H9 (cell line): ENCODE data around the gene MTA1. TPM values are rescaled to one million over a fixed set of nuclear protein-coding genes. Genes with fewer than 3 reads are reported as not detected.

Experiments
- DNase-seq: peaks from one replicate; pipeline ENCODE4 v3.0.0-alpha.2; 2017
- H2AFZ ChIP-seq: one replicate; pipeline ENCODE4 v1.6.1; 2013; ENCODE audit warnings: mild to moderate bottlenecking, low read length, control low read depth, moderate library complexity
- H2AK5ac ChIP-seq: 2 replicates; pipeline ENCODE4 v1.6.1; 2013; ENCODE audit warnings: low read length, control low read depth, mixed read lengths; ENCODE audit not compliant: insufficient read length
- H2BK120ac ChIP-seq: one replicate; pipeline ENCODE4 v1.6.1; 2013; ENCODE audit warnings: low read depth, mild to moderate bottlenecking, low read length, control low read depth, inconsistent platforms; ENCODE audit not compliant: poor library complexity, severe bottlenecking
- H2BK12ac ChIP-seq: 2 replicates; pipeline ENCODE4 v1.6.1; 2013; ENCODE audit warnings: low read length, control low read depth, mixed read lengths, low read depth; ENCODE audit not compliant: insufficient read length
- H2BK15ac ChIP-seq: 2 replicates; pipeline ENCODE4 v1.6.1; 2013; ENCODE audit warnings: low read depth, low read length, control low read depth
- H2BK20ac ChIP-seq: one replicate; pipeline ENCODE4 v1.6.1; 2013; ENCODE audit warnings: low read depth, mild to moderate bottlenecking, low read length, control low read depth, inconsistent platforms; ENCODE audit not compliant: poor library complexity, severe bottlenecking
- H2BK5ac ChIP-seq: 2 replicates; pipeline ENCODE4 v1.6.1; 2013; ENCODE audit warnings: low read length, control low read depth, mixed read lengths; ENCODE audit not compliant: insufficient read length
- H3K14ac ChIP-seq: 2 replicates; pipeline ENCODE4 v1.6.1; 2013; ENCODE audit warnings: low read length, control low read depth; ENCODE audit not compliant: insufficient read depth
- H3K18ac ChIP-seq: 2 replicates; pipeline ENCODE4 v1.6.1; 2013; ENCODE audit warnings: low read depth, mild to moderate bottlenecking, mixed read lengths, low read length, control low read depth; ENCODE audit not compliant: insufficient read length
- H3K23ac ChIP-seq: 2 replicates; pipeline ENCODE4 v1.6.1; 2013; ENCODE audit warnings: low read length, control low read depth, mixed read lengths, low read depth; ENCODE audit not compliant: insufficient read length
- H3K23me2 ChIP-seq: 2 replicates; pipeline ENCODE4 v1.6.1; 2013; ENCODE audit warnings: low read depth, mild to moderate bottlenecking, mixed read lengths, low read length, control low read depth; ENCODE audit not compliant: insufficient read length, poor library complexity, severe bottlenecking
- H3K27ac ChIP-seq: 2 replicates; pipeline ENCODE4 v1.5.1; 2013; ENCODE audit warnings: low read length, control low read depth, mixed read lengths, low read depth; ENCODE audit not compliant: insufficient read length
- H3K27me3 ChIP-seq: 2 replicates; pipeline ENCODE4 v1.6.1; 2013; ENCODE audit warnings: low read length, control low read depth, inconsistent platforms; ENCODE audit not compliant: insufficient read depth
- H3K4ac ChIP-seq: 2 replicates; pipeline ENCODE4 v1.6.1; 2013; ENCODE audit warnings: low read depth, mild to moderate bottlenecking, control low read depth, inconsistent platforms, low read length, moderate library complexity
- H3K4me1 ChIP-seq: 2 replicates; pipeline ENCODE4 v1.6.1; 2013; ENCODE audit warnings: low read length, control low read depth, inconsistent platforms; ENCODE audit not compliant: insufficient read depth
- H3K4me2 ChIP-seq: 2 replicates; pipeline ENCODE4 v1.6.1; 2013; ENCODE audit warnings: low read length, control low read depth, mixed read lengths; ENCODE audit not compliant: insufficient read length, insufficient read depth
- H3K56ac ChIP-seq: 2 replicates; pipeline ENCODE4 v1.6.1; 2013; ENCODE audit warnings: low read depth, mild to moderate bottlenecking, mixed read lengths, low read length, control low read depth; ENCODE audit not compliant: insufficient read length
- H3K79me1 ChIP-seq: 2 replicates; pipeline ENCODE4 v1.6.1; 2013; ENCODE audit warnings: low read depth, mild to moderate bottlenecking, moderate library complexity, low read length, control low read depth, inconsistent platforms; ENCODE audit not compliant: insufficient read depth, poor library complexity, severe bottlenecking
- H3K79me2 ChIP-seq: 2 replicates; pipeline ENCODE4 v1.6.1; 2013; ENCODE audit warnings: low read length, control low read depth, inconsistent platforms; ENCODE audit not compliant: insufficient read depth
- H3K9ac ChIP-seq: 2 replicates; pipeline ENCODE4 v1.6.1; 2013; ENCODE audit warnings: low read length, control low read depth, mixed read lengths; ENCODE audit not compliant: insufficient read length; ENCODE audit errors: extremely low read depth
- H3K9me3 ChIP-seq: one replicate; pipeline ENCODE4 v1.6.1; 2013; ENCODE audit warnings: low read depth, low read length, inconsistent platforms; ENCODE audit not compliant: control insufficient read depth
- H3T11ph ChIP-seq: one replicate; pipeline ENCODE4 v1.6.1; 2013; ENCODE audit warnings: mild to moderate bottlenecking, low read length, control low read depth, inconsistent platforms
- H4K20me1 ChIP-seq: one replicate; pipeline ENCODE4 v1.6.1; 2013; ENCODE audit not compliant: control insufficient read depth, insufficient read length, insufficient read depth
- H4K5ac ChIP-seq: 2 replicates; pipeline ENCODE4 v1.6.1; 2013; ENCODE audit warnings: low read depth, mild to moderate bottlenecking, mixed read lengths, low read length, control low read depth; ENCODE audit not compliant: insufficient read length
- H4K8ac ChIP-seq: replicated peaks from 2 replicates; pipeline ENCODE4 v1.6.1; 2013; ENCODE audit warnings: low read length, control low read depth, mixed read lengths, low read depth; ENCODE audit not compliant: insufficient read length
- H4K91ac ChIP-seq: 2 replicates; pipeline ENCODE4 v1.6.1; 2013; ENCODE audit warnings: low read depth, mild to moderate bottlenecking, moderate library complexity, mixed read lengths, low read length, control low read depth; ENCODE audit not compliant: insufficient read length
- H3K27ac Mint-ChIP-seq, 3 experiments: 2 replicates in 2 of 3; 3 replicates in 1 of 3; pipeline ENCODE4 v1.8.0; 2020 to 2021; ENCODE audit warnings: mixed read lengths in 3 of 3, mild to moderate bottlenecking in 1 of 3, moderate library complexity in 1 of 3
- H3K27me3 Mint-ChIP-seq: 2 replicates; pipeline ENCODE4 v1.8.0; 2021; ENCODE audit warnings: low read depth, mild to moderate bottlenecking, moderate library complexity, mixed read lengths
- H3K36me3 Mint-ChIP-seq, 3 experiments: 2 replicates in 2 of 3; 3 replicates in 1 of 3; pipeline ENCODE4 v1.8.0; 2020 to 2021; ENCODE audit warnings: low read depth in 3 of 3, mixed read lengths in 3 of 3; ENCODE audit not compliant: insufficient read depth in 1 of 3
- H3K4me1 Mint-ChIP-seq, 2 experiments: 2 replicates each; pipeline ENCODE4 v1.8.0; 2020; ENCODE audit warnings: mixed read lengths in 2 of 2
- H3K4me3 Mint-ChIP-seq, 2 experiments: 2 replicates in 1 of 2; 3 replicates in 1 of 2; pipeline ENCODE4 v1.8.0; 2020 to 2021; ENCODE audit warnings: mild to moderate bottlenecking in 2 of 2, mixed read lengths in 2 of 2, moderate library complexity in 1 of 2
- H3K9me3 Mint-ChIP-seq, 2 experiments: 2 replicates in 1 of 2; 3 replicates in 1 of 2; pipeline ENCODE4 v1.8.0; 2020; ENCODE audit warnings: mild to moderate bottlenecking in 2 of 2, mixed read lengths in 2 of 2, moderate library complexity in 1 of 2
- WGBS: extraction: QIAGEN DNeasy Blood & Tissue Kit; methylation state at CpG from one replicate; pipeline ENCODE4 v1.1.7; 2013; ENCODE audit warnings: missing lambda C conversion rate, low lambda C conversion rate, mixed read lengths; ENCODE audit not compliant: insufficient read length; ENCODE audit errors: extremely low coverage; 5-methylcytosine and 5-hydroxymethylcytosine counted together
- total RNA-seq: library from RNA; stranded (reverse); gene quantifications from 2 replicates; pipeline ENCODE4 v1.2.1, GENCODE V29; 2021
- TF ChIP-seq, protein P1 (sequence below): fragments of 200-600 bp; sonication (generic); conservative IDR thresholded peaks from 3 replicates; pipeline ENCODE4 v1.8.0; 2021; ENCODE audit warnings: antibody characterized with exemption, mild to moderate bottlenecking

Gene MTA1
- total RNA-seq, 1 experiment from 2014 or later = 230 TPM

GRCh38 chr14:105374389-105374788 lies 45.2 kb upstream of the MTA1 start:
- no peak overlapping the region for H3K4me2 ChIP-seq
- H2AK5ac ChIP-seq = no peak overlapping the region
- Mint-ChIP-seq H3K36me3 (peaks cover 10 to 29% (median 25%) of the 10 kb centered on the region in 3 experiments), H3K27ac (no peak overlapping the region), H3K4me3 (no peak overlapping the region), H3K27me3 (peaks cover 8% of the 10 kb centered on the region), H3K9me3 (peaks cover 10% of the 10 kb centered on the region in 2 experiments; a peak in 4 of 5 replicates), H3K4me1 (peaks cover 8% of the 10 kb centered on the region in 2 experiments)
- H3K27me3 ChIP-seq = no peaks in the 10 kb centered on the region
- no peak overlapping the region for H4K5ac ChIP-seq
- H3K27ac ChIP-seq = no peak overlapping the region
- no peaks in the 10 kb centered on the region for H3K79me2 ChIP-seq
- no peak for DNase-seq
- no peaks in the 10 kb centered on the region for H3K79me1 ChIP-seq
- no peak overlapping the region for H2BK5ac ChIP-seq
- no peaks in the 10 kb centered on the region for H4K20me1 ChIP-seq
- H2BK15ac ChIP-seq = no peak overlapping the region
- H2BK20ac ChIP-seq = no peak overlapping the region
- H4K91ac ChIP-seq = no peak overlapping the region
- no peak overlapping the region for H3K4ac ChIP-seq
- no peaks in the 10 kb centered on the region for H3K23me2 ChIP-seq
- H3K9me3 ChIP-seq = no peaks in the 10 kb centered on the region
- H3T11ph ChIP-seq = no peak overlapping the region
- peaks cover 2% of the 10 kb centered on the region; the same call in 1 of the 2 replicates for H3K4me1 ChIP-seq
- no peak overlapping the region for H3K23ac ChIP-seq
- TF ChIP-seq, protein P1, sequence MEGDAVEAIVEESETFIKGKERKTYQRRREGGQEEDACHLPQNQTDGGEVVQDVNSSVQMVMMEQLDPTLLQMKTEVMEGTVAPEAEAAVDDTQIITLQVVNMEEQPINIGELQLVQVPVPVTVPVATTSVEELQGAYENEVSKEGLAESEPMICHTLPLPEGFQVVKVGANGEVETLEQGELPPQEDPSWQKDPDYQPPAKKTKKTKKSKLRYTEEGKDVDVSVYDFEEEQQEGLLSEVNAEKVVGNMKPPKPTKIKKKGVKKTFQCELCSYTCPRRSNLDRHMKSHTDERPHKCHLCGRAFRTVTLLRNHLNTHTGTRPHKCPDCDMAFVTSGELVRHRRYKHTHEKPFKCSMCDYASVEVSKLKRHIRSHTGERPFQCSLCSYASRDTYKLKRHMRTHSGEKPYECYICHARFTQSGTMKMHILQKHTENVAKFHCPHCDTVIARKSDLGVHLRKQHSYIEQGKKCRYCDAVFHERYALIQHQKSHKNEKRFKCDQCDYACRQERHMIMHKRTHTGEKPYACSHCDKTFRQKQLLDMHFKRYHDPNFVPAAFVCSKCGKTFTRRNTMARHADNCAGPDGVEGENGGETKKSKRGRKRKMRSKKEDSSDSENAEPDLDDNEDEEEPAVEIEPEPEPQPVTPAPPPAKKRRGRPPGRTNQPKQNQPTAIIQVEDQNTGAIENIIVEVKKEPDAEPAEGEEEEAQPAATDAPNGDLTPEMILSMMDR = no peak
- H3K9ac ChIP-seq = no peak overlapping the region
- no peak overlapping the region for H2AFZ ChIP-seq
- no peak overlapping the region for H3K18ac ChIP-seq
- no CpG with 5 or more reads among the region's 11 CpGs for WGBS
- no peak overlapping the region for H2BK12ac ChIP-seq
- no peak overlapping the region for H3K56ac ChIP-seq
- no peak overlapping the region for H3K14ac ChIP-seq
- H4K8ac ChIP-seq = no peak overlapping the region
- no peak overlapping the region for H2BK120ac ChIP-seq
